ENCODE measurements around the gene CNOT6. TPM values are rescaled to one million over a fixed set of nuclear protein-coding genes. Genes with fewer than 3 reads are reported as not detected.

Gene CNOT6
- total RNA-seq, 1 donor from 2014 or later, result 41.7 TPM

GRCh38 chr5:180470966-180471582, 23.1 kb upstream of the CNOT6 start:
- peaks cover 2% of the 10 kb centered on the region for H3K4me1 Mint-ChIP-seq (ENCODE audit: low read depth, unreplicated experiment)
- H3K4me1 ChIP-seq (ENCODE audit: insufficient read depth, low read length), result no peaks in the 10 kb centered on the region
- H3K36me3 Mint-ChIP-seq (ENCODE audit: low read depth, unreplicated experiment), result no peaks in the 10 kb centered on the region
- no peak overlapping the region for H2AFZ ChIP-seq (ENCODE audit: low read depth, low read length)
- no peaks in the 10 kb centered on the region for H3K79me2 ChIP-seq (ENCODE audit: insufficient read depth, low read length)
- H3K4me3 Mint-ChIP-seq (ENCODE audit: unreplicated experiment), result no peak overlapping the region
- no peak overlapping the region for H3K9ac ChIP-seq (ENCODE audit: low read length)
- no peak overlapping the region for H3K27ac ChIP-seq (ENCODE audit: low read depth, low read length)
- H3K27me3 ChIP-seq (ENCODE audit: insufficient read depth, low read length), result no peaks in the 10 kb centered on the region
- DNase-seq (ENCODE audit: low read depth) (peak; percentile 27), FAIRE-seq (no peak)
- no peak overlapping the region for H3K4me2 ChIP-seq (ENCODE audit: low read length)
- peaks cover under 1% of the 10 kb centered on the region for H3K9me3 ChIP-seq (ENCODE audit: insufficient read depth, low read depth, low read length)
- no peaks in the 10 kb centered on the region for H3K36me3 ChIP-seq (ENCODE audit: insufficient read depth, low read length)
- H3K27ac Mint-ChIP-seq (ENCODE audit: unreplicated experiment), result no peak overlapping the region
- H3K4me3 ChIP-seq (ENCODE audit: insufficient read depth, low read depth, low read length), result no peak overlapping the region
- H3K9me3 Mint-ChIP-seq (ENCODE audit: unreplicated experiment), result no peaks in the 10 kb centered on the region
- TF ChIP-seq CTCF (IDR thresholded peaks at IDR 0.05; ENCODE audit: insufficient read depth, low read depth, low read length) (peak; percentile 87), EZH2 (IDR thresholded peaks at IDR 0.05; ENCODE audit: insufficient read depth, low read length) (no peak)
- no peaks in the 10 kb centered on the region for H4K20me1 ChIP-seq (ENCODE audit: insufficient read depth, low read length)
- H3K27me3 Mint-ChIP-seq (ENCODE audit: low read depth, unreplicated experiment), result peaks cover 41% of the 10 kb centered on the region

GRCh38 chr5:180471866-180472265, 22.3 kb upstream of the CNOT6 start:
- H3K9me3 Mint-ChIP-seq (ENCODE audit: unreplicated experiment), result no peaks in the 10 kb centered on the region

More at GRCh38 chr5:180471866-180472265, 22.3 kb upstream of the CNOT6 start:
- Histone ChIP-seq H3K9ac (ENCODE audit: low read length) (no peak overlapping the region), H3K27ac (ENCODE audit: low read depth, low read length) (no peak overlapping the region), H3K9me3 (ENCODE audit: insufficient read depth, low read depth, low read length) (peaks cover 3% of the 10 kb centered on the region), H3K4me3 (ENCODE audit: insufficient read depth, low read depth, low read length) (no peak overlapping the region), H2AFZ (ENCODE audit: low read depth, low read length) (no peak overlapping the region), H4K20me1 (ENCODE audit: insufficient read depth, low read length) (no peaks in the 10 kb centered on the region), H3K4me2 (ENCODE audit: low read length) (no peak overlapping the region), H3K79me2 (ENCODE audit: insufficient read depth, low read length) (no peaks in the 10 kb centered on the region), H3K27me3 (ENCODE audit: insufficient read depth, low read length) (no peaks in the 10 kb centered on the region), H3K36me3 (ENCODE audit: insufficient read depth, low read length) (no peaks in the 10 kb centered on the region), H3K4me1 (ENCODE audit: insufficient read depth, low read length) (no peaks in the 10 kb centered on the region)
- H3K27ac Mint-ChIP-seq (ENCODE audit: unreplicated experiment), result no peak overlapping the region
- no peak overlapping the region for H3K4me3 Mint-ChIP-seq (ENCODE audit: unreplicated experiment)
- no peak for FAIRE-seq
- H3K27me3 Mint-ChIP-seq (ENCODE audit: low read depth, unreplicated experiment), result peaks cover 39% of the 10 kb centered on the region
- no peaks in the 10 kb centered on the region for H3K36me3 Mint-ChIP-seq (ENCODE audit: low read depth, unreplicated experiment)
- peaks cover 1% of the 10 kb centered on the region for H3K4me1 Mint-ChIP-seq (ENCODE audit: low read depth, unreplicated experiment)
- DNase-seq (ENCODE audit: low read depth), result no peak
- no peak for TF ChIP-seq EZH2 (IDR thresholded peaks at IDR 0.05; ENCODE audit: insufficient read depth, low read length)
- TF ChIP-seq CTCF (IDR thresholded peaks at IDR 0.05; ENCODE audit: insufficient read depth, low read depth, low read length), result no peak
